Fibroblast of lung (primary cell): Measurements from ENCODE around the gene ANO4. TPM values are rescaled to one million over a fixed set of nuclear protein-coding genes. Genes with fewer than 3 reads are reported as not detected.
"Not testable (repeated sequence)": the region's sequence is repeated elsewhere in the genome, so short reads cannot be mapped to it uniquely, and the experiment has no call there.

Experiments
- DNase-seq, 2 donors: peaks; one replicate each; pipeline versions ENCODE4 v3.0.0 to v3.0.0-alpha.2; 2010; ENCODE audit warnings: low read depth in 2 of 2
- H2AFZ ChIP-seq: 2 replicates; pipeline ENCODE4 v1.5.1; 2012; ENCODE audit warnings: low read length, control low read depth, inconsistent platforms
- H3K27ac ChIP-seq: 2 replicates; pipeline ENCODE4 v1.5.1; 2011; ENCODE audit warnings: low read length, control low read depth; ENCODE audit not compliant: insufficient read depth
- H3K27me3 ChIP-seq: 2 replicates; pipeline ENCODE4 v1.5.1; 2011; ENCODE audit warnings: mild to moderate bottlenecking, low read length; ENCODE audit not compliant: control insufficient read depth, insufficient read depth
- H3K36me3 ChIP-seq: 2 replicates; pipeline ENCODE4 v1.5.1; 2011; ENCODE audit warnings: low read length; ENCODE audit not compliant: control insufficient read depth, insufficient read depth
- H3K4me1 ChIP-seq: 2 replicates; pipeline ENCODE4 v1.5.1; 2011; ENCODE audit warnings: low read length; ENCODE audit not compliant: control insufficient read depth, insufficient read depth; ENCODE audit errors: extremely low read depth
- H3K4me2 ChIP-seq: 2 replicates; pipeline ENCODE4 v1.5.1; 2011; ENCODE audit warnings: low read length, control low read depth; ENCODE audit not compliant: insufficient read depth; ENCODE audit errors: extremely low read depth
- H3K4me3 ChIP-seq, 4 experiments: fragments of 200-600 bp in 1 of 4; sonication (generic) in 1 of 4; replicated peaks in 1 of 4; 2 replicates each; pipeline ENCODE4 v1.5.1; 2011 to 2016; ENCODE audit warnings: low read length in 4 of 4, low read depth in 3 of 4, mild to moderate bottlenecking in 3 of 4, control low read depth in 2 of 4, inconsistent platforms in 1 of 4, mixed read lengths in 1 of 4; ENCODE audit not compliant: insufficient read depth in 1 of 4; ENCODE audit errors: control extremely low read depth in 1 of 4
- H3K79me2 ChIP-seq: 2 replicates; pipeline ENCODE4 v1.5.1; 2012; ENCODE audit warnings: mild to moderate bottlenecking, low read length, inconsistent platforms; ENCODE audit not compliant: control insufficient read depth, insufficient read depth
- H3K9ac ChIP-seq: 2 replicates; pipeline ENCODE4 v1.5.1; 2011; ENCODE audit warnings: mild to moderate bottlenecking, low read length, control low read depth; ENCODE audit not compliant: insufficient read depth
- H3K9me3 ChIP-seq: 2 replicates; pipeline ENCODE4 v1.5.1; 2012; ENCODE audit warnings: low read depth, low read length; ENCODE audit not compliant: control insufficient read depth, insufficient read depth
- H4K20me1 ChIP-seq: 2 replicates; pipeline ENCODE4 v1.5.1; 2011; ENCODE audit warnings: low read length; ENCODE audit not compliant: control insufficient read depth, insufficient read depth; ENCODE audit errors: extremely low read depth
- EZH2 ChIP-seq: IDR thresholded peaks from 2 replicates; pipeline ENCODE4 v1.5.1; 2012; ENCODE audit warnings: low read length, control low read depth, mild to moderate bottlenecking; ENCODE audit errors: missing control alignments
- polyA plus RNA-seq, 2 donors: library from polyadenylated mRNA; depleted of rRNA in 1 of 2; stranded (reverse) in 1 of 2; unstranded in 1 of 2; fragments of >200 nt; gene quantifications; 2 replicates each; pipeline ENCODE4 v1.2.1, GENCODE V29; 2011 to 2012; ENCODE audit warnings: missing spikeins in 1 of 2
- total RNA-seq: library from RNA; depleted of rRNA; stranded (reverse); fragments of >200 nt; gene quantifications from 2 replicates; pipeline ENCODE4 v1.2.1, GENCODE V29; 2014
- TF ChIP-seq, protein P1 (sequence below), 2 donors: IDR thresholded peaks in 1 of 2; conservative IDR thresholded peaks in 1 of 2; 1 replicate in 1 of 2; 2 replicates in 1 of 2; pipeline ENCODE4 v1.5.1; 2011 to 2012; ENCODE audit warnings: low read length in 2 of 2, control low read depth in 1 of 2, inconsistent platforms in 1 of 2, low read depth in 1 of 2, mild to moderate bottlenecking in 1 of 2

ANO4 gene
- total and polyA plus RNA-seq, 2 donors (not counting 1 experiment from before 2014, with no cell fraction given), result 11.7 to 42.3 TPM

DNA sequence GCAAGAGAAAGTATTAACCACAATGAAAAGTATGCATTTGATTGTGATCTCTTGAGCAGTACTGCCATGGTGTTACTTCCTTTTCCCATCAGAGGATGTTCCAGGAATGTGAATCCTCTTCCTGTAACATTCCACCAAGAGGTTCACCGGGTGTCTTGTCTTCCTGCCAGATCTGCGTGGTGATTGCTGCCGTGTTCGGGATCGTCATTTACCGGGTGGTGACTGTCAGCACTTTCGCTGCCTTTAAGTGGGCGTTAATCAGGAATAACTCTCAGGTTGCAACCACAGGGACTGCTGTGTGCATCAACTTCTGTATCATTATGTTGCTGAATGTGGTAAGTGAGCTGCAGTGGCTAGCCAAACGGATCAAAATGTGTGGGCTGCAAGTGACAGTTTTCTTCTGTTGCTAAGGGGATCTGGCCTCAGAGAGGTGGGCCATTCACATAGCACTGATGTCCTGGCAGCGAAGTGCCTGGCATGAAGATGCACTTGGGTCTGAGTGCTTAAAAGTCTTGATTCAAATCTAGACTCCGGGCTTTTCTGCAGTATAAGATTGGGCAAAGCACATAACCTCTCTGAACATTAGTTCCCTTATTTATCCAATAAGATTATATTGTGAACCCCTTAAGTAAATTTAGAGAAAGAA, 292.0 kb downstream of the ANO4 start:
- no peak overlapping the region for H3K27ac ChIP-seq
- H3K4me1 ChIP-seq, result no peaks in the 10 kb centered on the region
- H3K9ac ChIP-seq, result no peak overlapping the region
- no peaks in the 10 kb centered on the region for H4K20me1 ChIP-seq
- TF ChIP-seq EZH2, result no peak
- no peaks in the 10 kb centered on the region for H3K79me2 ChIP-seq
- H3K4me3 ChIP-seq, result no peak overlapping the region
- peak in 1 of 2 donors; percentile 84 for DNase-seq
- no peak overlapping the region for H2AFZ ChIP-seq
- no peaks in the 10 kb centered on the region for H3K27me3 ChIP-seq
- no peaks in the 10 kb centered on the region for H3K9me3 ChIP-seq
- H3K36me3 ChIP-seq, result no peaks in the 10 kb centered on the region
- no peak overlapping the region for H3K4me2 ChIP-seq

DNA sequence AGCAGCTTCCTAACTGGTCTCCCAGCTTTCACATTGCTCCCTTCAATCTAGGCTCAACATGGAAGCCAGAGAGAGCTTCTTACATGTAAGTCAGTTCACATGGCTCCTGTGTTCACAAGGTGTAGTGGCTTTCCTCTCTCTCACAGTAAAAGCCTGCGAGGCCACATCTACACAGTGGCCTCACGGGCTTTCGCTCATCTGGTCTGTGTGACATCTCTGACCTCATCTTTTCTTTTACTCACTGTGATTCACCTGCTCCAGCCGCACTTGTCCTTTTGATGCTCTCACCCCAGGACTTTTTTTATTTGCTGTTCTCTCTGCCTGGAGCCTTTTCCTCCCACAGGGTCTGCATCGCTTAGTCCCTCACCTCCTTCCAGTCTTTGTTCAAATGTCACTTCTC, 293.3 kb downstream of the ANO4 start:
- Histone ChIP-seq H3K9ac (no peak overlapping the region), H3K79me2 (no peaks in the 10 kb centered on the region)

DNA sequence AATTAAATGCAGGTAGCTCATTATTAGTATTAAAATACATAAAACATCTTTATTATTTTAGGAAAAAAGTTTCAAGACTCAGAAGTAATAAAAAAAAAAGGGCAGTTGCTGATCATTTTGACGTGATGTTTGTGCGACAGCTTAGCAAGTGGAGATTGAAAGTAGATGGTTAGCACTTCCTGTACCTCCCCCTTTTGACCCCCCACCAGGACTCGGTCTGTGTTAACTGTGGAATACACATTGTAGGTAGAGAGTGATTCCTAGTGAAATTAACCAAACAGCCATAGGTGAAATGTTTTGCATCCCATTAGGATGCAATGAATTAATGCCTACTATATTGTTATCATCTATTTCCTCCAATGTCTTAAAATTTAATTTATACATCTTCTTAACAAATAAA, 294.7 kb downstream of the ANO4 start:
- Histone ChIP-seq H3K36me3 (no peaks in the 10 kb centered on the region), H2AFZ (no peak overlapping the region), H3K9me3 (no peaks in the 10 kb centered on the region), H3K27ac (no peak overlapping the region), H3K4me2 (no peak overlapping the region), H3K9ac (no peak overlapping the region), H3K4me3 (no peak overlapping the region), H3K4me1 (no peaks in the 10 kb centered on the region), H3K79me2 (no peaks in the 10 kb centered on the region), H3K27me3 (no peaks in the 10 kb centered on the region), H4K20me1 (no peaks in the 10 kb centered on the region)
- TF ChIP-seq EZH2, result no peak
- TF ChIP-seq, protein P1, sequence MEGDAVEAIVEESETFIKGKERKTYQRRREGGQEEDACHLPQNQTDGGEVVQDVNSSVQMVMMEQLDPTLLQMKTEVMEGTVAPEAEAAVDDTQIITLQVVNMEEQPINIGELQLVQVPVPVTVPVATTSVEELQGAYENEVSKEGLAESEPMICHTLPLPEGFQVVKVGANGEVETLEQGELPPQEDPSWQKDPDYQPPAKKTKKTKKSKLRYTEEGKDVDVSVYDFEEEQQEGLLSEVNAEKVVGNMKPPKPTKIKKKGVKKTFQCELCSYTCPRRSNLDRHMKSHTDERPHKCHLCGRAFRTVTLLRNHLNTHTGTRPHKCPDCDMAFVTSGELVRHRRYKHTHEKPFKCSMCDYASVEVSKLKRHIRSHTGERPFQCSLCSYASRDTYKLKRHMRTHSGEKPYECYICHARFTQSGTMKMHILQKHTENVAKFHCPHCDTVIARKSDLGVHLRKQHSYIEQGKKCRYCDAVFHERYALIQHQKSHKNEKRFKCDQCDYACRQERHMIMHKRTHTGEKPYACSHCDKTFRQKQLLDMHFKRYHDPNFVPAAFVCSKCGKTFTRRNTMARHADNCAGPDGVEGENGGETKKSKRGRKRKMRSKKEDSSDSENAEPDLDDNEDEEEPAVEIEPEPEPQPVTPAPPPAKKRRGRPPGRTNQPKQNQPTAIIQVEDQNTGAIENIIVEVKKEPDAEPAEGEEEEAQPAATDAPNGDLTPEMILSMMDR (conservative IDR thresholded peaks at IDR 0.05 in 1 of 2, IDR thresholded peaks at IDR 0.05 in 1 of 2; ENCODE audit: low read depth in 1 of 2, low read length in 2 of 2), result no peak
- DNase-seq, result no peak

More for the DNA sequence above, 293.3 kb downstream of the ANO4 start:
- Histone ChIP-seq H3K4me1 (no peaks in the 10 kb centered on the region), H3K27me3 (no peaks in the 10 kb centered on the region), H3K36me3 (no peaks in the 10 kb centered on the region), H4K20me1 (no peaks in the 10 kb centered on the region), H3K4me2 (no peak overlapping the region), H3K27ac (no peak overlapping the region), H3K4me3 (no peak overlapping the region), H2AFZ (no peak overlapping the region), H3K9me3 (no peaks in the 10 kb centered on the region)
- TF ChIP-seq, protein P1 (conservative IDR thresholded peaks at IDR 0.05 in 1 of 2, IDR thresholded peaks at IDR 0.05 in 1 of 2; ENCODE audit: low read depth in 1 of 2, low read length in 2 of 2), result no peak
- TF ChIP-seq EZH2, result no peak
- no peak for DNase-seq

DNA sequence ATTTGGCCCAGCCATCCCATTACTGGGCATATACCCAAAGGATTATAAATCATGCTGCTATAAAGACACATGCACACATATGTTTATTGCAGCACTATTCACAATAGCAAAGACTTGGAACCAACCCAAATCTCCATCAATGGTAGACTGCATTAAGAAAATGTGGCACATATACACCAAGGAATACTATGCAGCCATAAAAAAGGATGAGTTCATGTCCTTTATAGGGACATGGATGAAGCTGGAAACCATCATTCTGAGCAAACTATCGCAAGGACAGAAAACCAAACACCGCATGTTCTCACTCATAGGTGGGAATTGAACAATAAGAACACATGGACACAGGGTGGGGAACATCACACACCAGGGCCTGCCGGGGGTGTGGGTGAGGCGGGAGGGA, 295.6 kb downstream of the ANO4 start:
- not testable (repeated sequence) for H3K4me1 ChIP-seq, H3K9me3 ChIP-seq, H3K79me2 ChIP-seq, H4K20me1 ChIP-seq, H3K4me2 ChIP-seq, H3K36me3 ChIP-seq, DNase-seq, H3K27me3 ChIP-seq, H3K4me3 ChIP-seq, H3K9ac ChIP-seq, H2AFZ ChIP-seq, H3K27ac ChIP-seq
